Activated CD4-positive, alpha-beta T cell treated with anti-CD3 and anti-CD28 coated beads, Interleukin-10, Interleukin-2, amounts not matched to agents 100 ng/mL and 50 ng/mL, durations not matched to agents 16 hours and 8 hours (primary cell): ENCODE results near the gene HOXB7.
A peak's percentile ranks its signal among the peaks of the same experiment; 100 is the strongest.

Experiments used
- DNase-seq: peaks from one replicate; pipeline ENCODE4 v3.0.0-alpha.2; 2020

HOXB7 gene

GRCh38 chr17:48636177-48637018, 25.6 kb upstream of the HOXB7 start:
- DNase-seq: peak; percentile 86

DNA sequence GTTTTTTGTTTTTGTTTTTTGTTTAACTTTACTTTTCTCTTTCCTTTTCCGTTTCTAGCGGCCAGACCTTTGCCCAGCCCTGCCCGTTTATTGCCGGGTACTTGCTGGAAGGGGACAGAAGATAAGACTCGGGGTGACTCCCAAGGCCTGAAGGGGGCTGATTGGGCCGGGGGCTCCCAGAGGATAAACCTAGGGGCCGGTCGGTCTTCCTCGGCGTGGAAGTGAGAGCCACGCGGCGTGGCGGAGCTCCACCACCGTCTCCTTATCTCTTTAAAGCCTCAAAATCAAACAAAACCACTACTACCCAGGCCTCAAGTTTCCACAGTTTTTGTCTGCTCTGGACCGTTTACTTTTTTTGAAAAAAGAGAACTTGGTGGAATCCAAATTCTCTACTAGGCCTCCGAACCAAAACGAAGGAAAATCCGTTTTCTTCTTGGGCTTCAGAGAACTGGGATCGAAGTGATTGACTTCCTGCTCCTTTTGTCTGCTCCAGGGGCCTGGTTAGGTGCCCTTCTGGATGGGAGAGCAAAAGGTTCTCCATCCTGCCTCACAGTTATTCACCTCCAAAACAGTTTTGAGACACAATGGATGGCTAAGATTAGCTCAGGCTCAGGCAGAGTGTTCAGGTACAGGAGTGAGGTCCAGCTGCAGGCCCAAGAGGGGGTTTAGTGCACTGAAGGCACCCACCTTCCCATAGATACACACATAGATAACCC, 23.8 kb upstream of the HOXB7 start:
- no peak for DNase-seq

DNA sequence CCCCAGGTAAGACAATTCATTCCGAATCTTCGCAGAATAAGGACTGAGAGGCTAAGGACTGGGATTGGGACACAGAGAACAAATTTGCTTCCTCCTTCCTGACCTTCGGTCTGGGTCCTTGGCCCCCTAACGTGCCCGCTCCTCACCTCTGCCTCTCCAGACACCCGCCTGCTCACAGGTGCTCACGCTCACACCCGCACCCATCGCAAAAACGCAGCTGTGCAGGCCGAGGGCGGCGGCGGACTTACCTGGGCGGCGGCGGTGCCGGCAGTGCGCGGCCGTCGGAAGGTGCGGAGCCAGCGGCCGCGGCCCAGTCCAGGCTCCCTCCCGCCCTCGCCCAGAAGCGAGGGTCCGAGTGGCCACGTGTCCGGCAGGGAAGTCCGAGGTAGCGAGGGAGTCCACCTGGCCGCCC, 22.5 kb upstream of the HOXB7 start:
- no peak for DNase-seq

DNA sequence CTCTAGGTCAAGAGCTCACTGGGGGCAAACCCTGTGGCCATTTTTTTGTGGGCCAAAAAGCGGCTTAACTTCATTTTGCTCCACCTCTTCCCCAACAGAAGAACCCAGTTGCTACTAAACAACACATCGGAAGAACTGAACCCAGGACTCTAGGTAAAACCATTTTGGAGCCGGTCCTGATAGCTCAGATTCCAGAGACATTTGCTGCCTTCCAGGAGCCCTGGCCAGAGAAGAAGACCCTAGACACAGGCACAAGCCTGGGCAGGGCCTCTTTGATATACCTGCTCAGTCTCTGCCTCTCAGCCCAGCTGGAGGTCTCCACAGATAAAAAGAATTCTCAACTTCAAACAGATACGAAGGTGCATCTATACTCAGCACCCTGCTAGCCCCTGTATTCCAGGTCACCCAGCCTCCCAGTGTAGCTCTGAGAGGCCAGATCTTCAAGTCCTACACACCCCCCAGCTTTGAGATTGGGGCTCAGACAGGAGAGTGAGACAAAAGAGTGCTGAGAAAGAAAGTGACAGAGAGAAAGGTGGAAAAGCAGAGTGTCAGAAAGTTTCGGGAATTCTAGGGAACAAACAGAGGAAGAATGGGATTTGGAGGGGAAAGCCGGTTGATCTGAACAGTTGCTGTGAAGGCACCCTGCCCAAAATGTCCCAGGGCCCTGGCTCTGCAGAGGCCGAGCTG, 21.9 kb upstream of the HOXB7 start:
- DNase-seq: no peak

DNA sequence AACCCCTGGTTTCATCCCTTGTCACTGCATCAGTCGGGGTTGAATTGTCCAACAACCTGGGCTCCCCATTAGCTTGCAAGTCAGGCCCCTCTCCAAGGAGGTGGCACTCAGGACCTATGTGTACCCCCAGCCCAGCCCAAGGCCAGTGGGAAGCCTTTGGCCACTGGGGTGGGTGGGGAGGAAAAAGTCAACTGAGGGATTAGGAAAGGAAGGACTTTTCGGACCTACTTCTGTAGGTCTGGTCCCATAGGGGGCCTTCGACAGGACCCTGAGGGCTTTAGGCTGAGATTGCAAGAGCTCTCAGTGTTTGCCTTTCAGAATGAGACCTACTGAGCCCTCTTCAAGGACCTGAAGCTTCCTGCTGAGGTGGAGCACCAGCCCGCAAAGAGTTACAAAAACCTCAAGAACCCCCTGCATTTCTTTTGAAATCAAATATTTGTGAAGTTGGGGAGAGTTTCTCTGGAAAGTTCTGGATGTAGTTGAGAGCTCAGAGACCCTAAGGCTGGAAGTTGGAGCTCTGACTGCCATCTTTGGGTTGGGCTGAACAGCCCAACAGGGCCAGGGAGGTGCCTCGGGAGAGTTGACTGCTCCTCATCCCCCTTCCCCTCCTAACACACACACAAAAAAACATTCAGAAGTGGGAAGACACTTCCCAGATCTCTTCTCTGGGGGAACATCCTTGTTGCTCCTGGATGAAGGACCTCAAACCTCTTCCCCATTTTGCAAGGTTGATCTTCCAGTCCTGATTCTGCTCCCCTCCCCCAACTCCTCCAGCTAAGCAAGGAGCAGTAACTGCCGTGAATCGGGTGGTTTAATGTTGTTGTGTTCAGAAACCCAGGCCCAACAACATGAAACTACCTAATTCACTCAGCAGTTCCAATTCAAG, 21.1 kb upstream of the HOXB7 start:
- DNase-seq: peak; percentile 37

- DNase-seq: no peak
Observed at GRCh38 chr17:48630925-48631692, 20.3 kb upstream of the HOXB7 start.

GRCh38 chr17:48630009-48630924, 19.4 kb upstream of the HOXB7 start:
- no peak for DNase-seq

GRCh38 chr17:48629411-48629759, 18.6 kb upstream of the HOXB7 start:
- no peak for DNase-seq

DNA sequence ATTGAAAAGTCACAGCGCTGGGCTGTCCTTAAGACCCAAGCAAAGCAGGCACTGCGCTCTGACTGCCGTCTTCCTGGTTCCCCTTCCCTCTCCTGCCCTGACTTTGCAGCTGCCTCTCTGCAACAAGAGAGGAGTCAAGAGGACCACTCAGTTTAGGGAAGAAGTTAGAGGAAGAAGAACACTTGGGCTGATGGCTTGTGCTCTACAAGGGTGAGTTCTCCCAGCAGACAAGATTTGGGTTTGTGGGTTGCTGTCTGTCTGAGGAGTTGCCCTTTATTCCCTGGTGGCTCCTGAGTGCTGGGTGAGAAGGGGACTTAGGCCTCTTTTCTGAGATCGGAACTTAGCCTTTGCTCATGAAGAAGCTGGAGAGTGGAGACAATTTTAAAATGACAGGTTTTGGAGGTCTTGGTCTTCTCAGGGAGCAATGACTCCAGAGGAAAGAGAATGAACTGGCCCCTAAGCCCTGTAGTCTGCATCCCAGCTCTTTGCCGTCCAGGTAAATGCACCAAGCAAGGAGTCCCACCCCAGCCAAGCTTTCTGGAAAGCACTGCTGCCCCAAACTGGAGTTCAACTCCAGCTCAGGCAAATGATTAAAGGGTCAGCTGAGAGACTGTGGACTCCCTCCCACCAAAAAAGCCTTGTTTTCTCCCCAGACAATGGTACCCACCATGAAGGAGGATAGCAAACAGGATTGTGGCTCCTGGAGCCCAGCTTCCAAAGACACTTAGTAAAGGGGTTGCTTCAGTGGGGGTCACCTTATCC, 18.0 kb upstream of the HOXB7 start:
- DNase-seq: no peak

DNA sequence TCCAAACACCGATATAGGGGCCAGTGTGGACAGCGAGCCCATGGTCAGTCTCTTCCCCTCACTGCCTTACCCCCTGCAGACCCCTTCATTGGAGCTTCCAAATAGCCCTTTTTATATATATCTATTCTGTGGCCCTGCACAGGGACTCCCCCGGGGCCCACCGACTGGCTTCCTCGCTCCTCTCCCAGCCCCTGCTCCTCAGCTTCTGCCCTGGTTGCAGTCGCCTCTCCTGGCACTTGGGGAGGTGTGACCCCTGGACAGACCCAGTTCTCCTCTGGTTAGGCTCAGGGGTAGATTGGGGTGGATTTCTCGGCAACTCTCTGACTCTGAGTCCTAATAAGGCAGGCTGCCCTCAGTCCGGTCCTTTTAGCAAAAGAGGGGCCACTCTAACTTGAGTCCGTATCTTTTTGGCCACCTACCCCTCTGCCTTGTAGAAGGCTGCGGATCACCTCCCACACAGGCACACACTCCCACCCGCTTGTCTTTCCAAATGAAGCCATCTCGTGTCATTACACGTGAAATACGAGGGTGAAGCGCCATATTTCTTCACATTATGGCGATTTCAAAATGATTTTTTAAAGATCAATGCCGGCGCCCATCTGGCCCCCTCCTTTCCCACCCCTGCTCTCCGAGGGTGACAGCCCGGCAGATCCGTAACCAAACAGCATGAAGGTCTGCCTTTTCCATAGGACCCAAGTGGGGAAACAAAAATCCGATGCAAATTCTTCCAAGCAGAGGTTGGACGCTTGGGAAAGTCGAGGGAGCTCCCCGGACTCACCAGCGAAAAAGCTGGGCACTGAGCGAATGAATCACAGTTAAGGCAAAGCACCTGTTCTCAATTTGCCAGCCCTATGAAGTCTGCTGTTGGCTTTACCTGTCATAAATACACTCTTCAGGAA, 17.1 kb upstream of the HOXB7 start:
- no peak for DNase-seq

GRCh38 chr17:48627118-48627597, 16.3 kb upstream of the HOXB7 start:
- no peak for DNase-seq

GRCh38 chr17:48626245-48627117, 15.7 kb upstream of the HOXB7 start, which contains the start of gene HOXB9:
Gene HOXB9 (minus strand): TSS chr17:48626358. CDS start chr17:48626269, 89 bp downstream.
- DNase-seq: no peak

- peak; percentile 28 for DNase-seq
Observed at GRCh38 chr17:48625495-48626244, 14.9 kb upstream of the HOXB7 start.

- DNase-seq: no peak
Observed at GRCh38 chr17:48624544-48625494, 14.0 kb upstream of the HOXB7 start.

DNA sequence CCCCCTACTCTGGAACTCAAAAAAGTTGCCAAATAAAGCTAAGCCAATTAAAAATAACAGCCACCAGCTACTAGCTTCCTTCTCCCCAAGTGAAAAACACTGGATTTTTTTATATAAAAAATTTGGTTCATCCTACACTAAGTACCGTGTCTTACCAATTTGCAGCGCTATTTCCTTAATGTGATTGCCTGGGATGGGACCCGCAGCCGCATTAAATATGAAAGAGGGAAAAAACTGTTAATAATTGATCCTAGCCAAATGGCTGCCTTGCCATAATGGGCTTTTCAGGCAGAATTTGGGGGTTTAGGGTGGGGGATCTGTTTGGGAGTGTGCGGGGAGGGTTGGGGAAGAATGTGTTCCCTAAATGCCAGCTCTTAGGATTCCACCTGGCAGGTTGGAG, 13.3 kb upstream of the HOXB7 start:
- DNase-seq: no peak

- DNase-seq: no peak
Observed at GRCh38 chr17:48623583-48623982, 12.8 kb upstream of the HOXB7 start.
